Measurements from ENCODE around the gene FABP7.

GRCh38 chr6:122804962-122805485 is 25.5 kb downstream of the FABP7 start:
- no peak for TF ChIP-seq CTCF (conservative IDR thresholded peaks at IDR 0.05; ENCODE audit: low read depth, low read length)
- no peak for TF ChIP-seq EZH2phosphoT487 (IDR thresholded peaks at IDR 0.05; ENCODE audit: borderline replicate concordance, low read length)
